Measurements from ENCODE around the gene CCR5AS.

GRCh38 chr3:46414739-46415138 lies 7.9 kb upstream of the CCR5AS start:
- no peak for TF ChIP-seq EZH2 (IDR thresholded peaks at IDR 0.05; ENCODE audit: insufficient read depth, poor library complexity, severe bottlenecking)
- TF ChIP-seq EZH2phosphoT487 (IDR thresholded peaks at IDR 0.05; ENCODE audit: insufficient read depth, low read depth) = no peak

Measured in GM23248 (cell line).